Stimulated activated CD8-positive, alpha-beta memory T cell treated with anti-CD3 and anti-CD28 coated beads, Interleukin-4, amount 100 ng/mL, for 24 hours (primary cell): ENCODE results near the gene TMEM217.
"Not testable (repeated sequence)": the region's sequence is repeated elsewhere in the genome, so short reads cannot be mapped to it uniquely, and the experiment has no call there.

Experiments
- DNase-seq: peaks from one replicate; pipeline ENCODE4 v3.0.0-alpha.2; 2020; ENCODE audit warnings: low read depth

The TMEM217 gene

GRCh38 chr6:37209461-37210205 lies 48.3 kb downstream of the TMEM217 start:
- no peak for DNase-seq

GRCh38 chr6:37208793-37209192 lies 49.2 kb downstream of the TMEM217 start:
- DNase-seq, result no peak

GRCh38 chr6:37207903-37208456 lies 50.0 kb downstream of the TMEM217 start:
- peak; percentile 84 for DNase-seq

GRCh38 chr6:37206622-37207021 lies 51.3 kb downstream of the TMEM217 start:
- no peak for DNase-seq

- no peak for DNase-seq
Measured at GRCh38 chr6:37205997-37206340, 52.0 kb downstream of the TMEM217 start.

GRCh38 chr6:37205175-37205996 lies 52.6 kb downstream of the TMEM217 start:
- DNase-seq, result no peak

- no peak for DNase-seq
Measured at GRCh38 chr6:37204014-37204751, 53.8 kb downstream of the TMEM217 start.

GRCh38 chr6:37202788-37203491 lies 55.0 kb downstream of the TMEM217 start:
- DNase-seq, result no peak

- DNase-seq, result no peak
Measured at GRCh38 chr6:37201726-37202125, 56.2 kb downstream of the TMEM217 start.

GRCh38 chr6:37200085-37200484 lies 57.9 kb downstream of the TMEM217 start:
- no peak for DNase-seq

- DNase-seq, result not testable (repeated sequence)
Measured at GRCh38 chr6:37196451-37196850, 61.5 kb downstream of the TMEM217 start.

GRCh38 chr6:37194886-37195285 lies 63.1 kb downstream of the TMEM217 start:
- not testable (repeated sequence) for DNase-seq

- no peak for DNase-seq
Measured at GRCh38 chr6:37192666-37193065, 65.3 kb downstream of the TMEM217 start.

- no peak for DNase-seq
Measured at GRCh38 chr6:37190159-37190535, 67.8 kb downstream of the TMEM217 start.

- DNase-seq, result no peak
Measured at GRCh38 chr6:37188962-37189510, 68.9 kb downstream of the TMEM217 start.

- no peak for DNase-seq
Measured at GRCh38 chr6:37187321-37188022, 70.5 kb downstream of the TMEM217 start.

GRCh38 chr6:37185949-37186720 lies 71.8 kb downstream of the TMEM217 start:
- DNase-seq, result not testable (repeated sequence)

GRCh38 chr6:37182736-37183590 lies 75.0 kb downstream of the TMEM217 start:
- peak; percentile 44 for DNase-seq

GRCh38 chr6:37180610-37181009 lies 77.3 kb downstream of the TMEM217 start:
- not testable (repeated sequence) for DNase-seq
